ENCODE results near the gene SCUBE1.

- TF ChIP-seq CTCF (IDR thresholded peaks at IDR 0.05) (no peak), POLR2A (IDR thresholded peaks at IDR 0.05) (no peak)
These were observed 89.3 kb downstream of the SCUBE1 start for GRCh38 chr22:43253839-43254238.

Measured in esophagus squamous epithelium (tissue), 4 donors.